Right cardiac atrium (tissue), 5 donors: ENCODE results near the gene FBXW12. TPM values are rescaled to one million over a fixed set of nuclear protein-coding genes. Genes with fewer than 3 reads are reported as not detected.
"Not testable (repeated sequence)": the region's sequence is repeated elsewhere in the genome, so short reads cannot be mapped to it uniquely, and the experiment has no call there.

Experiments
- ATAC-seq, 2 donors: fragments of 200-7000 bp; cut with Tn5 transposase; one replicate each; pipeline versions ENCODE4 v1.8.0 to v1.9.1; 2020; ENCODE audit warnings: moderate library complexity in 2 of 2, mild to moderate bottlenecking in 1 of 2
- DNase-seq, 3 donors: peaks; one replicate each; pipeline ENCODE4 v3.0.0-alpha.2; 2020
- H3K27ac ChIP-seq: one replicate; pipeline ENCODE4 v1.5.1; 2013; ENCODE audit warnings: mild to moderate bottlenecking, low read length, control low read depth, moderate library complexity
- H3K27me3 ChIP-seq: one replicate; pipeline ENCODE4 v1.6.1; 2013; ENCODE audit not compliant: control insufficient read depth, insufficient read depth
- H3K4me1 ChIP-seq: one replicate; pipeline ENCODE4 v1.6.1; 2013; ENCODE audit warnings: low read length; ENCODE audit not compliant: control insufficient read depth, insufficient read depth
- H3K4me3 ChIP-seq: one replicate; pipeline ENCODE4 v1.5.1; 2013; ENCODE audit warnings: low read length, control low read depth
- H3K9me3 ChIP-seq: one replicate; pipeline ENCODE4 v1.6.1; 2013; ENCODE audit warnings: low read length; ENCODE audit not compliant: control insufficient read depth
- WGBS: extraction: QIAGEN DNeasy Blood & Tissue Kit; methylation state at CpG from one replicate; pipeline ENCODE4 v1.1.7; 2013; 5-methylcytosine and 5-hydroxymethylcytosine counted together
- intact Hi-C, 4 donors: fragments of 100-400 bp; cut with DNase I; formaldehyde crosslinking; loops; one replicate each; pipeline versions ENCODE4 v1.11.0 to v1.14.0; 2022 to 2023
- polyA plus RNA-seq: library from polyadenylated mRNA; stranded (reverse); fragments of 200-250 nt; gene quantifications from one replicate; pipeline ENCODE4 v1.2.3, GENCODE V29; 2013
- total RNA-seq, 4 donors: library from RNA; stranded (reverse); fragmentation: NEBNext Ultra II Directional; extraction: Animal tissue kit (Norgen Biotek cat#: 25700); gene quantifications; one replicate each; pipeline ENCODE4 v1.2.1, GENCODE V29; 2021
- donor health status: healthy with polysubstance abuse.
- donor health status: DM: no; HTN: yes; CAD: no.
- donor health status: DM: no; HTN: no; CAD: no.
- donor health status: DM: no; HTN: yes; CAD: no; lungs with severe emphysema.
- donor health status: DM: yes; HTN: yes; CAD: no.

Gene FBXW12
- total and polyA plus RNA-seq, 5 donors, result not detected

DNA sequence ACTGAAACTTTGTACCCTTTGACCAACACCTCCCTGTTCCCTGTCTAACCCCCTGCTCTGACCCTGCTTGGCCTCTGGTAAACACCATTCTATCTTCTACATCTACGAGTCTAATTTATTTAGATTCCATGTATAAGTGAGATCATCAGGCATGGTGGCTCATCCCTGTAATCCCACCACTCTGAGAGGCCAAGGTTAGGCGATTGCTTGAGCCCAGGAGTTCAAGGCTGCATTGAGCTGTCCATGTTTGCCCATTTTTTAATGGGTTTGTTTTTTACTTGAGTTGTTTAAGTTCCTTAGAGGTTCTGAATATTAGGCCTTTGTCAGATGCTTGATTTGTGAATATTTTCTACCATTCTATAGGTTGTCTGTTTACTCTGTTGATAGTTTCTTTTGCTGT lies 16.9 kb downstream of the FBXW12 start:
- 75% methylated on average over 2 of the region's 2 CpGs for WGBS
- Histone ChIP-seq H3K27me3 (no peaks in the 10 kb centered on the region), H3K9me3 (no peaks in the 10 kb centered on the region), H3K27ac (no peak overlapping the region), H3K4me1 (no peaks in the 10 kb centered on the region), H3K4me3 (no peak overlapping the region)
- DNase-seq (no peak), ATAC-seq (no peak)
- intact Hi-C loops, result no loop called here

DNA sequence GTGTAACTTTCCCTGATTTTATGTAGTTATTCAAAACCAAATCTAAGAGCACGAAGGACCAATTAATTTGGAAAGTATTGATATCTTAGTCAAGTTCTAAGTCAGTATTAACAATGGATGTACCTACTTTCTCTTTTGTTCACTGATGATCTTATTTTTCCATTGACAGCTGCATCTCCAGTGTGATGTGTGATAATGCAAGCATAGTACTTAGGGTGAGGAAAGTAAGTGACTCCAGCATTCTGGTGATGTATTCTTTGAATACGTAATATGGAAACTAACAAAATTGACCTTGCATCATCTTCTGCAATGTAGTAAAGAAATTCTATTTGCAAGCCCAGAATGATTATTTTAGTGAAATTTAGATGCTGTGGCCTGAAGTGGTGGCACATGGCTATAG lies 22.4 kb downstream of the FBXW12 start:
- H3K4me1 ChIP-seq, result no peaks in the 10 kb centered on the region
- no peaks in the 10 kb centered on the region for H3K27me3 ChIP-seq
- no peak overlapping the region for H3K27ac ChIP-seq
- intact Hi-C loops, result no loop called here
- H3K9me3 ChIP-seq, result no peaks in the 10 kb centered on the region
- WGBS, result 89% methylated on average over 2 of the region's 2 CpGs
- ATAC-seq, result no peak
- no peak overlapping the region for H3K4me3 ChIP-seq
- no peak for DNase-seq

DNA sequence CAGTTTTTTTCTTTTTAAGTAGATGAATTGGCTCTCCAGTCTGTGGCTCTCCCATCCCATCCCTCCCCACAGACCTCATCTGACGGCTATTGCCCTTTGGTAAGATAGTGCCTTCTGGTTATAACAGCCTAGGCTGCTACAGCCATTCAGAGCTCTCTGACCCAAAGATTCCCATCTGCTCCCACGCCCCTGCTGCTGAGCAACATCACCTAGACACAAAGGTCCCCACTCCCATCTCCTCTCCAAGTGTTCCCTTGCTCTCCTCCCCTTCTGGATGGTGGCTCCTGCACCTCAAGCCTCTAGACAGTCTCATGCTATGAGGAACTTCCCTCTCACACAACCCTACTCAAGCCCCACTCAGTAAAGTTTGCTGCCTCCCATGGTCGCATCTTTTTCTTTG lies 23.7 kb downstream of the FBXW12 start:
- no peaks in the 10 kb centered on the region for H3K27me3 ChIP-seq
- no peaks in the 10 kb centered on the region for H3K4me1 ChIP-seq
- no peaks in the 10 kb centered on the region for H3K9me3 ChIP-seq
- H3K27ac ChIP-seq, result no peak overlapping the region
- H3K4me3 ChIP-seq, result no peak overlapping the region
- DNase-seq (no peak), ATAC-seq (no peak)
- intact Hi-C loops, result no loop called here
- WGBS, result 62% methylated on average over 3 of the region's 3 CpGs

DNA sequence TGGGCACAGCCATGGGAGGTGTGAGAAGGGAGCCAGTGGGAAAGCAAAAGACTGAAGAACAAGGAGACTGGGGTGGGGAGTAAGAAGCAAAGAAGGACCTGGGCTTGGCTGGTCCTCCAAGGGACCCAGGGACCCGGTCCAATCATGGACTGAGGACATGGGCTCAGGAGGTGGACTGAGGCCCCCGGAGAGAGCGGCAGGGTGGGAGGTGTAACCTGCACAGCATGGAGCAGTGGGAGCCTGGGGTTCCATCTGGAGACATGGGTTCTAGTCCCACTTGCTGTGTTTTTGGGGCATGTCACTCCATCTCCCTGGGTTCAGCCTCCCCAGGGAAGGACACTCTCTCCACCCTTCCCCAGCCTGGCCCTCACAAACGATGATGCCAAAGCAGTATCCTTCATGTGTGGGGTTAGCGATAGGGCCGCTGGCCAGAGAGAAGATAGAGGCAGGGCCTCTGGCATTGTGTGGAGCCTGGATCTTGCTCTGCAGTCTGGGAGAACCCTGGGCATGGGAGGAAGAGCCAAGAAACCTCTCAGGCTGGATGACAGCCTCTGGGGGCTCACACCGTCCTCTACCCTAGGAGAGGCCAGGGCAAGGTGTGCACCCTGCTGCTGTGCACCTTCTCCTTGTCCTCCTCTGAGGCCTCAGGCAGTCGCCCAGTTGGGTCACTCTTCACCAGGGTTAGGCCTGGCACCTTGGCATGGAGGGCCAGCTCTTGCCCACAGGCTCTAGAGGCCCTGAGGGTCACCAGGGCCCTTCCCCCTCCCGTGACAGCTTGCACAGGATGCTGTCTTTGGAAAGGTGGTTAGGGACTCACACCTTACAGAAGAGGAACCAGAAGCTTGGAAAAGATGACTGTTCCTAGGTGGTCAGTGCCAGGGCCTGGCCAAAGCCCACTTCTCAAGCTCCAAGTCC lies 26.0 kb downstream of the FBXW12 start:
- WGBS, result 64% methylated on average over 9 of the region's 9 CpGs
- peak in 1 of 3 donors; percentile 41 for DNase-seq
- intact Hi-C loops, result no loop called here

DNA sequence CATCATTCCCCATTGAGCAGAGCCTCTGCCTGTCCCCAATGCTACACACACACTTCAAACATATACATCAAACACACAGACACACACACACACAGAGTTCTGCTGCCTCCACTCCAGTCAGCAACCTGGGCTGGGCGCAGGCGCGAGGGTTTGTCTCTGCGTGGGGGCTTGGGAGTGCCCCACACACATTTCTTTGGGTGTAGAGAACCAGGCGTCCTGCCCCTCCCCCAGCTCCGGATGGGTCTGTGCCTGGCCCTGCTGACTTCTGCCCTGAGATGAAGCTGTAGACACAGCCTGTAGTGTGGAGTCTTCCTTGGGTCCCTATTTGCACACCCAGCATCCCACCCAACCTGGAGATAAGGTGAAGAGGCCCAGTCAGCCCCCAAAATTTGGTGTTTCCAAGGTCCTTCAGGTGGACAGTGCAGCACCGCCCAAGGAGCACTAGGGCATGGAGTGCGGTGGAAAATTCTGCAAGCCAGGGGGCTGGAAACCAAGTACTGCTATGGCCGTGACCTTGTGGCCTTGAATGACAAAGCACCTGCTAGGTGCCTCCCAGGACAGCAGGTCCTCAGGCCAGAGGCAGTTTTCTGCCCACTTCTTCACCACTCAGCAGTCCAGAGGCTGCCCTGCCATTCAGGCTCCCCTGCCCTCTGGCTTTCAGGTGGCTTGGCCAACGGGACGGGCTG lies 26.8 kb downstream of the FBXW12 start:
- Histone ChIP-seq H3K27me3 (no peaks in the 10 kb centered on the region), H3K4me3 (no peak overlapping the region), H3K27ac (no peak overlapping the region), H3K4me1 (no peaks in the 10 kb centered on the region), H3K9me3 (no peaks in the 10 kb centered on the region)
- DNase-seq, result peak in 2 of 3 donors; percentile 29 to 39
- no peak for ATAC-seq
- 67% methylated on average over 11 of the region's 11 CpGs for WGBS
- intact Hi-C loops, result no loop called here

More for the DNA sequence above, 26.0 kb downstream of the FBXW12 start:
- H3K27me3 ChIP-seq, result no peaks in the 10 kb centered on the region
- no peak overlapping the region for H3K4me3 ChIP-seq
- ATAC-seq, result no peak
- H3K9me3 ChIP-seq, result no peaks in the 10 kb centered on the region
- H3K27ac ChIP-seq, result no peak overlapping the region
- no peaks in the 10 kb centered on the region for H3K4me1 ChIP-seq

DNA sequence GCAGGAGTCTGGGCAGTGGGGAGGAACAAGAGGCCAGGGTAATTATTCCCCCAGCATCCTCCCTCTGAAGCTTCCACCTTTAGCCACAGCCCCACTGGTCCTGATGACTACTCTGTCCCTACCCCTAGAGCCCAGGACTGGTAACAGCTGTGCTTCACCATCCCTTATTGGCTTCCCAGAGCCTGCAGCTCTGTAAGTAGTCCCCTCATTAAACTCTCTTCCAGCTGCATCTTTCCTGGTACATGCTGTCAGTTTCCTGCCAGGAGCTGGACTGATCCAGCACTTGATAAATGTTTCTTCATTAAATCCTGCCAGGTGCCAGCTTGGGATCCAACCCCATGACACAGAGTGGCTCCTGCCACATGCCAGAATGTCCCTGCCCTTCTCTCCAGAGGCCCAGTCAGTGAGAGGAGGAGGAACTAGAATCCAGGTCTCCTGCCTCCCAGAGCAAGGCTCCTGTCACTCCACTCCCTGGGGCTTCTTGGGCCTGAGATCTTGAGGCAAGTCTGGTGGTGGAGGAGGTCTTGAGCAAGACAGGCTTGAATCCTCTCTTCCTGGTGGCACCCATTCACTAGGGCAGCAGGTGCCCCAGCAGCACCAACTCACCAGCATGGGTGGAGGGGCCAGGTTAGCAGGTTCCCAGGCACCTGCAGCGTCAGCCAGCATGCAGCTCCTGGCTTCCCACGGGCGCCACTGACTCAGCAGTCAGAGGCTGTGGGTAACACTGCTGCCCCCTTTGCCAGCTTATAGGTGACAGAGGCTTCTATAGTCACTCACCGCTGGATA lies 27.6 kb downstream of the FBXW12 start:
- H3K27me3 ChIP-seq, result no peaks in the 10 kb centered on the region
- H3K4me3 ChIP-seq, result no peak overlapping the region
- intact Hi-C loops, result loop anchor here (1.0 to 5.0 kb wide), 3 partner anchors 37 to 38 kb away; no protein-coding TSS in a partner anchor
- peak in 1 of 2 donors; percentile 4 for ATAC-seq
- H3K4me1 ChIP-seq, result no peaks in the 10 kb centered on the region
- 67% methylated on average over 4 of the region's 4 CpGs for WGBS
- DNase-seq, result peak in 1 of 3 donors; percentile 40
- no peaks in the 10 kb centered on the region for H3K9me3 ChIP-seq
- H3K27ac ChIP-seq, result no peak overlapping the region

DNA sequence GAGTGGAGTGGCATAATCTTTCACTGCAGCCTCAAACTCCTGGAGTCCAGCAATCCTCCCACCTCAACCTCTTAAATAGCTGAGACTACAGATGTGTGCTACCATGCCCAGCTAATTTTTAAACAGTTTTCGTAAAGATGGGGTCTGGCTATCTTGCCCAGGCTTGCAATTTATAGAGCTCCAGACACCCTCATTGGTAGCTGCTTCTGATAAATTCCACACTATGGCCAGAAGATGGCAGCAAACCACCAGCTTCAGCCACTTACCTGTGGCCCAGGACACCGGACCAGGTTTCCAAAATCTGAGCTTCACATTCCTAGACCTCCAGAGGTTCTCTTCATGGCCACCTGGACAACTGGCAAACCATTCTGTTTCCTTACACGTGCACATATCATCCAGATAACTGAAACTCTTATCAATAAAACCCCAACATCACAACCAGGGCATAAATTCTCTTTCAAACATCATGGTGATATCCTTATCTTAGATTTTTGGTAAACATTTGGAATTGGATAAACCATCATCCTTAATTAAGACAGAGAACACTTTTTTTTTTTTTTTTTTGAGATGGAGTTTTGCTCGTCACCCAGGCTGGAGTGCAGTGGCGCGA lies 28.9 kb downstream of the FBXW12 start:
- Histone ChIP-seq H3K9me3 (no peaks in the 10 kb centered on the region), H3K4me1 (no peaks in the 10 kb centered on the region), H3K4me3 (no peak overlapping the region), H3K27me3 (no peaks in the 10 kb centered on the region), H3K27ac (no peak overlapping the region)
- peak in 2 of 3 donors; percentile 55 to 68 for DNase-seq
- ATAC-seq, result peak; percentile 49 to 54
- WGBS, result 59% methylated on average over 6 of the region's 6 CpGs
- intact Hi-C loops, result loop anchor here (1.0 to 5.0 kb wide), 3 partner anchors 35 to 36 kb away; no protein-coding TSS in a partner anchor

DNA sequence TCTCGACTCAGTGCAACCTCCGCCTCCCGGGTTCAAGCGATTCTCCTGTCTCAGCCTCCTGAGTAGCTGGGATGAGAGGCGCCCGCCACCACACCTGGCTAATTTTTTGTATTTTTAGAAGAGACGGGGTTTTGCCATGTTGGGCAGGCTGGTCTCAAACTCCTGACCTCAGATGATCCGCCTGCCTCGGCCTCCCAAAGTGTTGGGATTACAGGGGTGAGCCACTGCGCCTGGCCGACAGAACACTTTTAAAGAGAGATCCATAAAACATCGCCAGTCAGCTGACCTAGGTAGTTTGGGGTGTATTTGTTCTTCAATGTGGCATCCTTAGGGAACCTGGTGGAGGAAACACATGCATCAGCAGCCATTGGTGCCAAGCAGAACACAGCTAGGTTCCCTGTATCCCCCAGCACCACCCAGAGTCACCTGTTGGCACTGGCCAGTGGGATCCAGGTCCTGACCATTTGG lies 29.4 kb downstream of the FBXW12 start:
- peak in 1 of 3 donors; percentile 33 for DNase-seq
- ATAC-seq, H3K27ac ChIP-seq, H3K27me3 ChIP-seq, H3K4me3 ChIP-seq, H3K9me3 ChIP-seq, H3K4me1 ChIP-seq: not testable (repeated sequence)
- intact Hi-C loops, result loop anchor here in 3 of 4 donors (2.0 to 5.0 kb wide), 2 partner anchors 35 to 36 kb away; no protein-coding TSS in a partner anchor
- WGBS, result 93% methylated on average over 12 of the region's 12 CpGs

DNA sequence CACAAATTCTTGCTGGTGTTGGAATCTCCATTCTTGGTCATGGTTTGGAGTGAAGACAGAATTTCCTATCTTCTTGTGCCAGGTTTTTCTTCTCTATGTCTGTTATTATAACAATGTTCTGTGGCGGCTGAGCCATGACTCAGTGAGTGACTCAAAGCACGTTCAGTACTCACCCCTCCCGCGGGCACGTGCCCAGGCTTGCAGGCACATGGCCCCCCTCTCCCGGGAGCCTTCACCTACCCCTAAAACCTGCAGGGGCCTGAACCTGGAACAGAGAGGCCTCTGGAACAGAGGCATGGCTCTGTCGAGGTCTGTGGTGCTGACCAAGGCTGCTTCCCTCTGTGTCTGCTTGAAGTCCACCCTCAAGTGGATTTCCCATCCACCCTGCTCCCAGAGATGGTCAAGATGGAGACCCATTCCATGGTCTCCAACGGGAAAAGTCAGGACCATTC lies 30.3 kb downstream of the FBXW12 start:
- H3K4me3 ChIP-seq, result no peak overlapping the region
- ATAC-seq (peak; percentile 65 to 86), DNase-seq (peak; percentile 87 to 91 (median 90))
- intact Hi-C loops, result loop anchor here in 1 of 4 donors (5.0 kb wide), 1 partner anchor 35 kb away; no protein-coding TSS in a partner anchor
- peak overlapping the region; percentile 26 for H3K27ac ChIP-seq
- no peaks in the 10 kb centered on the region for H3K4me1 ChIP-seq
- H3K27me3 ChIP-seq, result no peaks in the 10 kb centered on the region
- H3K9me3 ChIP-seq, result no peaks in the 10 kb centered on the region
- 38% methylated on average over 8 of the region's 8 CpGs for WGBS

DNA sequence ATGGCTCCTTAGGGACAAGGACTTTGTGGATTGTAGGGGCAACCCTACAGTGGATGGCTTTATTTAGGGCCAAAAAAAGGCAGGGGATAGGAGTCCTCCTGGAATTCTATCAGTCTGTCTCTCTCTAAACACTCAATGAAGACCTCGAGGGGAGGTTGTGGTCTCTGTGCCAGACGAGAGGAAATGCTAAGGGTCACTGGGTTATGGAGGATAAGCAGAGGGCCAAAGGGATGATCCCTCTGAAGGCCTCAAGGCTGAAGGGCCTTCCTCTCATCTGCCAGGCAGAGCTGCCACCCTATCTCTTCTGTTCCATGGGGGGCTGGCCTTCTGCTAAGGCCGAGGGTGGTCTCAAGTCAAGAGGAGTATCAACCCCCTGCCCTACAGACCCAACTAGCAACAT lies 30.9 kb downstream of the FBXW12 start:
- no peaks in the 10 kb centered on the region for H3K4me1 ChIP-seq
- no peaks in the 10 kb centered on the region for H3K27me3 ChIP-seq
- no peak for ATAC-seq
- no peak overlapping the region for H3K4me3 ChIP-seq
- intact Hi-C loops, result loop anchor here in 1 of 4 donors (5.0 kb wide), 1 partner anchor 34 kb away; no protein-coding TSS in a partner anchor
- whole genome bisulfite sequencing, result 42% methylated on average over 3 of the region's 3 CpGs
- H3K27ac ChIP-seq, result peak overlapping the region; percentile 26
- H3K9me3 ChIP-seq, result no peaks in the 10 kb centered on the region
- no peak for DNase-seq
